Measurements from ENCODE around the gene GNPDA2.

GRCh38 chr4:44740201-44740600 is 13.8 kb upstream of the GNPDA2 start:
- TF ChIP-seq CEBPB (tag; IDR thresholded peaks at IDR 0.05): no peak
- no peak for TF ChIP-seq POLR2AphosphoS5 (IDR thresholded peaks at IDR 0.05; ENCODE audit: control insufficient read depth, insufficient read depth, low read depth, low read length)
- no peak for TF ChIP-seq THRA (IDR thresholded peaks at IDR 0.05)
- TF ChIP-seq ZNF79 (CRISPR knock-in tag; IDR thresholded peaks at IDR 0.05; ENCODE audit: low read depth): no peak
- no peak for TF ChIP-seq ZNF146 (CRISPR knock-in tag; IDR thresholded peaks at IDR 0.05; ENCODE audit: unreplicated experiment)
- TF ChIP-seq POLR2A (conservative IDR thresholded peaks at IDR 0.05): no peak
- TF ChIP-seq ZBTB40 (IDR thresholded peaks at IDR 0.05): no peak
- TF ChIP-seq ZBTB40 (CRISPR knock-in tag; IDR thresholded peaks at IDR 0.05): no peak
- no peak for TF ChIP-seq TEAD4 (IDR thresholded peaks at IDR 0.05; ENCODE audit: low read length)
- no peak for TF ChIP-seq TEAD4 (CRISPR knock-in tag; IDR thresholded peaks at IDR 0.05; ENCODE audit: borderline replicate concordance)
- no peak for TF ChIP-seq EZH2 (IDR thresholded peaks at IDR 0.05; ENCODE audit: borderline replicate concordance, low read depth, low read length)
- no peak for TF ChIP-seq PKNOX1 (IDR thresholded peaks at IDR 0.05)
- no peak for TF ChIP-seq CEBPZ (IDR thresholded peaks at IDR 0.05; ENCODE audit: borderline replicate concordance, low read depth, low read length)
- no peak for TF ChIP-seq USF1 (CRISPR knock-in tag; IDR thresholded peaks at IDR 0.05)
- TF ChIP-seq CHD2 (IDR thresholded peaks at IDR 0.05; ENCODE audit: low read depth, low read length): no peak
- TF ChIP-seq ZBED1 (IDR thresholded peaks at IDR 0.05): no peak

Measured in K562 (cell line).